PC-9 (cell line): ENCODE measurements around the gene PIAS3.

ENCODE experiments used
- CTCF ChIP-seq: fragments of 200-600 bp; sonication (generic); conservative IDR thresholded peaks from 2 replicates; pipeline ENCODE4 v1.6.1; 2017; ENCODE audit warnings: mixed run types, antibody characterized with exemption, mild to moderate bottlenecking, moderate library complexity
- EZH2 ChIP-seq: fragments of 200-600 bp; sonication (generic); IDR thresholded peaks from 2 replicates; pipeline ENCODE4 v1.8.0; 2017; ENCODE audit warnings: antibody characterized with exemption, low read depth

GRCh38 chr1:145878724-145879123 is 19.8 kb upstream of the PIAS3 start:
- no peak for TF ChIP-seq CTCF
- no peak for TF ChIP-seq EZH2
